ENCODE results near the gene LRRN2.

GRCh38 chr1:204714861-204715511 is 29.4 kb upstream of the LRRN2 start:
- no peak for TF ChIP-seq CTCF (IDR thresholded peaks at IDR 0.05; ENCODE audit: insufficient read depth, low read depth, low read length)
- TF ChIP-seq EZH2 (IDR thresholded peaks at IDR 0.05; ENCODE audit: insufficient read depth, low read length), result no peak

All from astrocyte (in vitro differentiated cells and primary cell).